Renal cortex interstitium (tissue), 11 donors: Measurements from ENCODE around the gene TMPRSS3. TPM values are rescaled to one million over a fixed set of nuclear protein-coding genes. Genes with fewer than 3 reads are reported as not detected.

Source experiments
- DNase-seq, 11 donors: peaks; one replicate each; pipeline ENCODE4 v3.0.0-alpha.2; 2013; ENCODE audit warnings: low read depth in 9 of 11, low spot score in 4 of 11; ENCODE audit errors: extremely low read depth in 1 of 11
- polyA plus RNA-seq, 3 donors: library from polyadenylated mRNA; unstranded; fragments of 120-200 nt; gene quantifications; one replicate each; pipeline ENCODE4 v1.2.1, GENCODE V29; 2013; ENCODE audit not compliant: insufficient read length in 3 of 3

Gene TMPRSS3
- polyA plus RNA-seq, 3 donors: 1.6 to 2.7 (median 1.9) TPM

DNA sequence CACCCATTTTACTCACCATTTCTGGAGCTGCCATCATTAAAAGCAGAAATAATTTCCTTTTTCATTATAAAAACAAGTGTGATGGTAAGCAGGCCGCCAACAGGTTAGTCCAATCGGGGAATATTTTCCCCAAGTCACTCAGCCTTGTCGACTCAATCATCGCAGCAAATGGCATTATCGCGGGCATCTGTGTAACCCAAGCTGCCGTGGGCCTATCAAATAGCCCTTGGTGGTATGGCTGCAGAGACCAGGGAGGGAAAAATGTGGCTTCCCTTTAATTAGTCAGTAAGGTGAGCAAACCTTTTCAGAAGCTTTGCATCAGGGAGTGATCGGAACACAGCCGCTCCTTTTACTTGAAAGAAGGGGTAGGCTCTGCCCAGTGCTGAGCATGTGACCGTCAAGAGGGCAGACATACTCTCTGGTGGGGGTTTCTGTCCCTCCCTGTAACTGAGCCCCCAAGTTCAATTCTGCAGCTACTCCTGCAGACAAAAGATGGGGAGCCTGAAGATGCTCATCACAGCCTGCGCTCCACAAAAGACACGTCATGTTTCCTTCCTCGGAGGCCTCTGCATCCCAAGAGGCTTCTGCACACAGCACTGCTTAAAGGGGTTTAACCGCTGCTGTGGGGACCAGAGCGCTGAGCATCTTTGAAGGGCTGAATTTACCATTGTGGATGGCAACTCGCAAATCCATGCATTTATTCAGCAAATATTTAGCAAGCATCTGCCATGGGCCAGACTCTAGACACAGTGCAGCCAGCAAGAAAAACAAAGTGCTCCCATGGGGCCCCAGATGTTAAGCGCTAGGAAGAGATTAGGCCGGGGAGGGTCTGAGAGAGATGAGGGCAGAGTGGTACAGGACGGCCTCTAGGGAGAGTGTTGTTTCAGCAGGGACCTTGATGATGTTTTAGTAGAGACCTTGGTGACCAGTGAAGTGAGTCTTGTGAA lies 1.2 kb upstream of the TMPRSS3 start:
- no peak for DNase-seq

DNA sequence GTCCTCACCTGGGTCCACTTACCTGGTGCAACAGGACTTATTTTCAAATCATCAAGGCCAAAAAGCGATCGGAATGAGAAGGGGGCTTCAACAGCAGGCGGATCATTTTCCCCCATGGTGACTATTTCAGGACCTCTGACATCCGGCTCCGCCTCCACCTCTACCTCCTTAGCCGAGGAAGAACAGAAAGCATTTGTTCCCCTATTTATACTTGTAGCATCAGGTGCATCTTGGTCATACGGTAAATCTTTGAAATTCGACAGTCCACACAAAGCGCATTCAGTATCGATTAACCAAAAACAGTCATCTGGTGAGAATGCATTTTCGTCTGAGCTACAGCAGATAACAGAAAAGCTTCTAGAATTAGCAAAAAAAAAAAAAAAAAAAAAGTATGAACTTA lies 550 bp downstream of the TMPRSS3 start:
- no peak for DNase-seq

DNA sequence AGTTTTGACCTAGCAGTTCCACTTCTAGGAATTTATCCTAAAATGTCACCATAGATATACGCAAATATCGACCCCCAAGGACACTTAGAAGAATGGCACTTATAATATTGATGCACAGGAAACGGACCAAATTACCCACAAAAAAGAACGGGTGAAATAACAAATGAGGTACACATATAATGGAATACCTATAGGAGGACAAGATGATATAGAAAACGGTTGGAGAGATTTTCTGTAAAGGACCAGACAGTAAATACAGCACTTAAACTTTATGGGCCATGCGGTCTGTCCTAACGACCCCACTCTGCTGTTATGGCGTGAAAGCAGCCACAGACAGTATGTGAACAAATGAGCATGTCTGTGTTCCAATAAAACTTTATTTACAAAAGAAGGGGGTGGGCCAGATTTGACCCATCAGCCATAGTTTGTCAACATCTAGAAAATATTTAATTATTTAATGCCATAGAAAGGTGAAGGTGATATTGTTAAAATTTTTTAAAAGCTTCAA lies 2.4 kb downstream of the TMPRSS3 start:
- no peak for DNase-seq

DNA sequence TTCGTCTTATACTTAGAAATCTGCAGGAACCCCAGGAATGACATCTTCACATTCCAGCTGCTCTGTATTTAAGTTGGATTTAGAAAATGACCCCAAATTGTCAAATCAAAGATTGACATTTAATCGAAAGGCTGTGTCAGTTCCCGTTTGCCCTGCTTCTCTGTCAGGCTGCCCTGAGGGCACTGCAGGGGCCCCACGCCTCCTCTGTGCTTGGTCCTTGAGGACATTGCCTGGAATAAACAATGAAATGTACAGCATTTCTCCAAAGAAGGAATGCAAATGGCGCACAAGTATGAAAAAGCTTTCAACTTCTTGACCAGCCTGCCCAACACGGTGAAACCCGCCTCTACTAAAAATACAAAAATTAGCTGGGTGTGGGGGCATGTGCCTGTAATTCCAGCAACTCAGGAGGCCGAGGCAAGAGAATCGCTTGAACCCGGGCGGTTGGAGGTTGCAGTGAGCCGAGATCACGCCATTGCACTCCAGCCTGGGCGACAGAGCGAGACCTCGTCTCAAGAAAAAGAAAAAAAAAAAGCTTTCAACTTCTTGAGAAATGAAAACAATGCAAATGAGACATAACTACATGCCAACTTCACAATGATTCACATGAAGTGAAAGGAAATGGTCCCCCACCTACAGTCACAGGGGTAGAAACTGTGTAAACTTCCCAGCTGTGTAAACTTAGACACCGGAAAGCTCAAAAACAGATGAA lies 3.0 kb downstream of the TMPRSS3 start:
- peak in 1 of 11 donors; percentile 24 for DNase-seq

DNA sequence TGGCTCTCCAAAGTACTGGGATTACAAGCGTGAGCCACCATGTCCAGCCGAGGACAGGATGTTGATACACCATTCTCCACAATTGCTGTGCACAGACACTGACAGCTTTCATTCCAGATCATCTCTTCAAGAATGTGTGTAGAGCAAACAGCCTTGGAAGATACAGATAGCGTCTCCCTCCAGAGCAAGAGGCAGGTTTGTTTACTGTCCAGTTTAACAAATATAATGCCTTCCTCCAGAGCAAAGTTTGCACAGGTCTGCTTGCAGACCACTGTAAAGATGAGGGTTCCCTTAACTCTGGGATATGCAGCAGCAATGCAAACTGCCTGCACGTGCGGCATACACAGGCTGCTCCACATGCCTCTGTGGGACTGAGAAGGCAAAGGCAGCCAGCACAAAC lies 4.6 kb downstream of the TMPRSS3 start:
- no peak for DNase-seq

DNA sequence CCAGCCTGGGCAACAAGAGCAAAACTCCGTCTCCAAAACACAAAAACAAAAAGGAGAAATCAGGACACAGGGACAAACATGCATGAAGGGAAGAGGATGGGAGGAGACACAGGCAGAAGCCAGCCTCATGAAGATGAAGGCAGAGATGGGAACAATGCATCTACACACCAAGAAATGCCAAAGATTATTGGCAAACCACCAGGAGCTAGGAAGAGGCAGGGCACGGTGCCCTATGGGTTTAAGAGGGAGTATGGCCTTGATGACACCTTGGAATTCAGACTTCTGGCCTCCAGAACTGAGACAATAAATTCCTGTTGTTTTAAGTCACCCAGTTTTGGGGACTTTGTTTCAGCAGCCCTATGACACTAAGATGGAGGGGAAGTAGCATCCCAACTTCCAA lies 5.2 kb downstream of the TMPRSS3 start:
- DNase-seq: no peak

DNA sequence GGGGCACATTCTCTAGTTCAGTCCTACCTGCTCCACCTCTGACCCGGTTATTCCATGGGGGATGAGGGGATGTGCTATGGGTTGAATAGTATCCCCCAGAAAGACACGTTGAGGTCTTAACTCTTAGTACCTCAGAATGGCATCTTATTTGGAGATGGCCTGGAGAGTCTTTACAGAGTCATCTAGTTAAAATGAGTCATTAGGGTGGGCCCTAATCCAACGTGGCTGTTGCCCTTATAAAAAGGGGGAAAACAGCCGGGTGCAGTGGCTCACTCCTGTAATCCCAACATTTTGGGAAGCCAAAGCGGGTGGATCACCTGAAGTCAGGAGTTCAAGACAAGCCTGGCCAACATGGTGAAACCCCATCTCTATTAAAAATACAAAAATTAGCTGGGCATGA lies 5.7 kb downstream of the TMPRSS3 start:
- DNase-seq: no peak

DNA sequence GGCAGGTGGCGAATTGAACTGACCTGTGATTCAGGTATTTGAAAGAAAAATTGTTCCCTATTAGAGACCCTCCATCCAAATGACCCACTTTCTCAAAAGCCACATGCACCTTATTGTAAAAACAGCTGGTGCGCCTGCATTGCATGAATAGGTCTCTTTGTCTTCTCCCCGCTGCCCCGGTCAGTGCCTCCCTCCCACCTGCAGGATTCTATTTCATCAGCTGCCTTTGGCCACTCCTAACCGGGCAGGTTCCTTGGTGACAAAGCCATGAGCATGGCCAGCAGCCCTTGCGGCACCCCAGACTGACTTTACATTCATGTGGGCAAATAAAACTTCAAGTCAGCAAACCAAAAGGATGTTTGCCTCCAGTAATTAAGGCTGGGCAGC lies 6.4 kb downstream of the TMPRSS3 start:
- DNase-seq: peak in 4 of 11 donors; percentile 33 to 48 (median 44)

DNA sequence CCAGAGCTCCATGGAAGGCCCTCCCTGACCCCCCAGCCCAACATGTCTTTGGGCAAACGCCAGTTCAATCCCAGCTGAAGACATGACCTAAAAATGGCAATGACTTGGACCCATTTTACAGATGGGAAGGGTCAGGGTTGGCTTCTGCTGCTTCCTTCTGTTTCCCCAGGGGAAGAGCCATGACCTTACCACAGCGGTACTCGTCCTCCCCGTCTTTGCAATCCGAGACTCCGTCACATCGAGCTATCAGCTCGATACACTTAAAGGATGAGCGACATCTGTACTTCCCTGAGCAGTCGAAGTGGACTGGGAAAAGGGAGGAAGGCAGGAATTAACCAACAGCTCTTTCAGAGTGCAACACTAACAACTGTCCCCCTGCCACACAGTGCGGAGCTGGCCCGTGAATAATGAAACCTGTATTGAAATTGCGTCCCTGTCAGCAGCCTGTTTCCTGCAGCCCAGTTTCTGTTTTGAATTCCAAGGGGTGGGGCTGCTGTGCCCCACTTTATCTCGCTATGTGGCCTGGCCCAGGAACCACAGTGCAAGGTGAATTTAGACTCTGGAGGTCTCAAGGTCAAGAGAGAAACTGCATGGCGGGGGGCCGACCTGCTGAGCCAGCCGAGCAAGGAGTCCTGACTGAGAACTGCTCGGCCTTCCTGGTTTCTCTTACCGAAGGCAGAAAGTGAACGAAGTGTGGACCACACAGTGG lies 7.0 kb downstream of the TMPRSS3 start:
- DNase-seq: peak in 3 of 11 donors; percentile 13 to 36 (median 19)

DNA sequence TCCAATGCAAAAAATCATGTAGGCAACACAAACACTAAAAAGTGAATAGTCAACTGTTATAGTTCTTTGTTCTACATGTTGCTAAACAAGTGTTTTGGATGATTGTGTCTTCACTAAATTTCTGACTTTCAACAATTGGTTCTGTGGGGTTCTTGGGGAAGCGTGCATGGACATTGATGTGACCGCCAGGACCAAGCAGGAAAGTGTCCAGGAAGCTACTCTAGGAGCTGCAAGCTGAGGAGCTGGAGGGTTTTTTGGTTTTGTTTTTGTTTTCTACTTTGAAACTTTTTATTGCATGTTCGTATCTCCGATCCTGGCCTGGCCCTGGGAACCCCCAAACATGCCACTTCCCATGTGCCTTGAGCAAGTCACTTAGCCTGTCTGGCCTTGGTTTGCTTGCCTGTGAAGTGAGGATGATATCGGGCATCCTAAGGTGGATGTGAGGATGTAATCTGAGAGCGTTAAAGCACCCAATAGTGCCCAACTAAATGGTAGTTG lies 8.0 kb downstream of the TMPRSS3 start:
- no peak for DNase-seq

DNA sequence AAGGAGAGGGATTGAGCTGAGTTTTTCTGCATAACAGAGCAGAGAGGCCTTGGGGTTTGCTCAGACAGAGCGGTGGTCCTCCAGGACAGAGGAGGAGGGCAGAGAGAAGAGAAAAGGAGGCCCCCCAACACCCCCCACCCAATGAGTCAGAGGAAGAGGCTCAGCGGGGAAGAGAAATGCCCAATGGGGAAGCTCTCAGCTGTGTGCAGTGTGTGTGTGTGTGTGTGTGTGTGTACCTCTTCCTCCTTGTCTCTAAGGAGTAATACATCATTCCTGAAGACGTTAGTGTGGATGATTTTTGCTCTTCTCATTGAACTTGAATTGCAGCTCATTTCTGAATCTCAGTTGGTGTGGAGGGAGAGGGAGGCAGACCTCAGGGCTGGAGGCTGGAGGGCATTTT lies 8.7 kb downstream of the TMPRSS3 start:
- no peak for DNase-seq

DNA sequence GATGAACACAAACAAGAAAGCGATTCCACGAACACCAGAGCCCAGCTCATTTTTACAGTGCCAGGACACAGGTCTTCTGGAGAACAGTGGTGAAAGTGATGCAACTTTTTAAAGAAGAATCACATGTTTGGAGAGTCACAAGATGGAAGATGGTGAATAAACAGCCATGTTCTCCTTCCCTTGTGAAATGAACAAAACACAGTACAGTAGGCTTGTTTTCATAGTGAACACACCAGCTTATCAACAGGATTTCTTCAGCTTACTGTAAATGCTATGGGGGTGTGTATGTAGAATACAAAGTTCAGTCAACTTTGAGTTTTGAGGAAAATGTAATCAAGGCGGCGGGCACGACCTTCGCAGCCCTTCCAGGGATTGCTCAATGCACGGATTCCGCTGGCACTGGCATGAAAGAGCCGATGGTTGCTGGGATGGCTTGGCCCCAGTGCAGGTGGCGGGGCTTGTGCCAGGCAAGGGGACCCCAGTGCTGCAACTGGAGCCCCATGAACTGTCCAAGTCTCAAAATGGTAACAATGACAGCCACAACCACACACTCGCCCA lies 9.7 kb downstream of the TMPRSS3 start:
- no peak for DNase-seq

DNA sequence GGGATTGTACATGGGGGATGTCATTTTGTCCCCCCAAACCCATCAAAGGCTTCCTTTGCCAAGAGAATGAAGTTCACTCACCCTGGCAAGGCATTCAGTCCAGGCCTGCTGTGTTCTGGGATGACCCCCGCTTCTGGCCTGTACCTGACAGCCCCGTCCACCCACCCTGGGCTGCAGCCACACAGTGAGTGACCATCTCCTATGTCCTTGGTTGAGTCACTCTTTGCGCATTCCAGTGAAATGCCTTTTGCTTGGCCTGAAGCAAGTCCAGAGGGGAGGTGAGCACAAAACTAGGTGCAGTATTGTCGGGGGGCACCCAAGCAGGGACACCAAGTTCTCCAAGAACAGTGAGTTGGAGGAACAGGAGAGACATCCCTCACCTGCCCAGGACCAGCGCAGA lies 10.2 kb downstream of the TMPRSS3 start:
- no peak for DNase-seq

DNA sequence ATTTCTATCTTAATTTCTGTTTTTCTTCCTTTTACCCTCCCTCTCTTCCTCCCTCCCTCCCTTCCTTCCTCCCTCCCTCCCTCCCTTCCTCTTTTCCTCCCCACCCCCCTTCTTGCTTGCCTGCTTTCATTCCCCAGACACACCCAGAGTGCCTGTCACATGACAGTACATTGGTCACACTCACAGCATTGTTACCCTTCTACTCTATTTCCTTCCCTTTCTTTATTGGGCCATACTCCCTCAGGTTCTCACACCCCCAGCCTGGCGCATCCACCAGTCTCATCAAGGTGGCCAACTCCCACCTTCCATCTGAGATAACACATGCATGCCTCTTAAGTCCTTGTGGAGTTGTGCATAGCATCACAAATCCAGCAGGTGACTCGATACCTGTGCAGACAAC lies 10.9 kb downstream of the TMPRSS3 start:
- no peak for DNase-seq

DNA sequence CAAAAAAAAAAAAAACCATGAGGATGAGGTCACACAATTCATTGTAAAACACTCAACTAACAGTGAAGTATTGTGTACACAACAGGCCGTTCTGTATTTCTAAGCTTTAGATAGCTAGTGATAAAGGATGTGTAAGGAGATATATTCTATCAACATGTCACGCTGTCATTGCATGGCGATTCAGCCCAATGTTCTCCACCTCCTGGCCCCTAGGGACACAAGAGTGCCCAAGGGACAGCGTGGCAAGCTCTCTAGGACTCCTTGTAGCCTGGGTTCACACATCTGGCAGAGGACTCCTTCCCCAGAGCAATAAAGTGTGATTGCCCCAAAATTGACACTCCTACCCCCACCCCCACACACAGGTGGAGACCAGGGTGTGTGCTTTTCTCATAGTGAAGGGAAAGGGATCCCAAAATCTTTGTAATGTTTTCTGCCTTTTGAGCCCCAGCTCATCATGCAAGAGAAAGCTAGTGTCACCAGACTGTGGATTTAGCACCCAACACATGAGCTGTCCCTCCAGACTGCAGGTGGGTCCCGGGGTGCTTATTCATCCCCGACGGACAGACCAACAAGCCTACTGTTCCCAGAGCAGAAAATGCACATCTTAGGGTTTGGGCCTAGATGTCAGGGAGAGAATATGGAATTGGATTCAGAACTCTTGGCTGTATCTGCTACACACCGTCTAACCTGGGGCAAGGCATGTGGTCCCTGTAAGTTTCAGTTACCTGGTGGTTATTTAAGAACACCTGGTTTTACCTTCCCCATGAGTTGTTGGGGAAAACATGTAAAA lies 11.5 kb downstream of the TMPRSS3 start:
- DNase-seq: no peak

DNA sequence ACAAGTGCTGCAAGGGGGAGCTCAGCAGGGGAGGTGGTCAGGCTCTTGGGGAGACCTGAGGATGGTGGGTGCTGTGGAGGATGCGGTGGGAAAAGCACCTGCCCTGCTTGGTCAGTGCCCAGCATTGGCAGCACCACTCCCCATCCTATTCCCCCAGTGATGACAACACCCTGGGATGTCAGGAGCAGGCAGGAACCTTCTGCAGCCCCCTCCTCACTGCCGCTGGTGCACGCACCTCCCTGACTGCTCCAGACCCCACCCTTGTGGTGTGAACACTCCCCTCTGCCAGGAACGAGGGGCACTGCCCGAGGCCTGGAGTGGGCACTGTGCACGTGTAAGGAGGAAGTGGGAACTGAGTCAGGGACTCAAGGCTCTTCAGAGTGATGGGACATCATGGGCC lies 12.5 kb downstream of the TMPRSS3 start:
- no peak for DNase-seq

DNA sequence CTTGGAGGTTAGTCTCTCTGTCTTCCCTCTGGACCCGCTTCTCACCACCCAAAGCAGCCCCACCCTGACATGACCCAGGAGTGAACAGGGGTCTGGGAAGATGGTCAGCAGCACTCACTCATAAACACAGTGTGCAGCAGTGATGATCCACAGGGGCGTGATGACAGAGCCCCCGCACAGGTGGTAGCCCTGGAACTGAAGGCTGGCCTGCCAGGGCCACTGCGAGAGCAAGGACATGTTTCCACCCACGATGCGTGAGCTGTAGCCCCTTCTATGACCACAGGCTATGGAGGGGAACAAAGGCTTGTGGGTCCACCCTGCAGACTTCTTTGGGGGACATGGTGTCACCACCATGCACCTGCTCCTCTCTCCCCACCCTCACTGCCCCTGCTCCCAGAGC lies 12.9 kb downstream of the TMPRSS3 start:
- DNase-seq: no peak

DNA sequence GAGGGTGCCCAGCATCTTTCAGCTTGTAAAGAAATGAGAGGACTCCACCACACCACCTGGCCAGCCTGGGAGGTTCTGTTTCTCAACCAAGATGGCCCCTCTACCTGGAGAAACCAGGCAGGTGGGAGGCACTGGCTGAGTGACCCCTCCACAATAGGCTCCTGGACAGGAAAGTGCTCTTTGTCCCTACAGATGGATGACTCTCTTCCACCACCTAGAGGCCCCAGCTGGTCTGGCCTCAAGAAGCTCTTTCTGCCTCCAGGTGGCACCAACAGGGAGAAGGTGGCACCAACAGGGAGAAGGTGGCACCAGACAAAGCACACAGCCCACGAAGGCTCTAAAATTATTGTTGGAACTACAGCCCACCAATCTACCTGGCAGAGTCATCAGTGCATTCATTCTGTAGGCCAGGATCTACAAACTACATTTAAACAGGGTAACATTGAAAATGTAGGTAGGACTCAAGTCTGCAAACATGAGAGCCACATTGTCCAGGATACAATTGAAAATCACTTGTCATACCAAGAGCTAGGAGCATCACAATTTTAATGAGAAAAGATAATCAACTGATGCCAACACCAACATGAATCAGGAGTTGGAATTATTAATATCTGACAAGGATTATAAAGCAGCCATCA lies 14.4 kb downstream of the TMPRSS3 start:
- no peak for DNase-seq
